ENCODE measurements around the gene HK3.

Gene HK3

DNA sequence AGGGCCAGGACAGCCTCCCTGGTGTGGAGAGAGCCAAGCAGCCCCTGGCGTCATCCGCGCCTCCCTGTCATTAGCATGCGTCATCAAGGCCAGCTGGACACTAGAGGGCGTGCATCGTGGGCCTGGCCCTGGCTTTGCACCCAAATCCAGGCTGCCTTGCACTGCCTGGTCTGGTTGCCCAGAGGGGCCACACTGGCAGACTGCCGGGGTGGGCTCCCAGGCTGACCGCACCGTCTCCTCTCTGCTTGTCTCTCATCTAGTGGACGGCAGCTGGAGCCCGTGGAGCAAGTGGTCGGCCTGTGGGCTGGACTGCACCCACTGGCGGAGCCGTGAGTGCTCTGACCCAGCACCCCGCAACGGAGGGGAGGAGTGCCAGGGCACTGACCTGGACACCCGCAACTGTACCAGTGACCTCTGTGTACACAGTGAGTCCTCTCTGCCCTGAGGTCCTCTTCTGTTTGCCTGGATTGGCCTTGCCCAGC, 29.0 kb downstream of the HK3 start:
- peak; percentile 57 for DNase-seq (ENCODE audit: low spot score)

DNA sequence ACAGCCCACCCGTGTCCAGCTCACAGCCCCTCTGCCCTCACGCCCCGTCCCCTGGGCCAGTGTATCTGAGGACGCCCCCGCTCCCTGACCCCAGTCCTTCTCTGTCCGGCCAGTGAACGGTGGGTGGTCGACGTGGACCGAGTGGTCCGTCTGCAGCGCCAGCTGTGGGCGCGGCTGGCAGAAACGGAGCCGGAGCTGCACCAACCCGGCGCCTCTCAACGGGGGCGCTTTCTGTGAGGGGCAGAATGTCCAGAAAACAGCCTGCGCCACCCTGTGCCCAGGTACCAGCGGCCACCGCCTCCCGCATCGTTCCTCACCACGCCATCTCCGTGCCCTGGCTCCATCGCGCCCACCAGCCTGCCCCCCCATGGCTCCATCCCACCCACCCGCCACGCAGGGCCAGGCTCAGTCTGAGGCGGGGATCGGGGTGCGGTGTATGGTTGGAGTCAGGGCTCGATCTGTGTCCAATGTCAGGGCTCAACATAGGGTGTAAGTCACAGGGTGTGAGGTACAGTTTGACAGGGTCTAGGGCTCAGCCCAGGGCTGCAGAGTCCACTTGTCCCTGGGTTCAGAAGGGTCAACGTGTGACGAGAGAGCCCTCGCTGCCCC, 29.5 kb downstream of the HK3 start:
- DNase-seq (ENCODE audit: low spot score), result no peak

- DNase-seq (ENCODE audit: low spot score), result no peak
These were observed 30.4 kb downstream of the HK3 start for GRCh38 chr5:176868731-176869130.

- DNase-seq (ENCODE audit: low spot score), result no peak
These were observed 31.0 kb downstream of the HK3 start for GRCh38 chr5:176868126-176868525.

GRCh38 chr5:176866707-176867310, 32.3 kb downstream of the HK3 start:
- no peak for DNase-seq (ENCODE audit: low spot score)

- no peak for DNase-seq (ENCODE audit: low spot score)
These were observed 33.2 kb downstream of the HK3 start for GRCh38 chr5:176865964-176866363.

DNA sequence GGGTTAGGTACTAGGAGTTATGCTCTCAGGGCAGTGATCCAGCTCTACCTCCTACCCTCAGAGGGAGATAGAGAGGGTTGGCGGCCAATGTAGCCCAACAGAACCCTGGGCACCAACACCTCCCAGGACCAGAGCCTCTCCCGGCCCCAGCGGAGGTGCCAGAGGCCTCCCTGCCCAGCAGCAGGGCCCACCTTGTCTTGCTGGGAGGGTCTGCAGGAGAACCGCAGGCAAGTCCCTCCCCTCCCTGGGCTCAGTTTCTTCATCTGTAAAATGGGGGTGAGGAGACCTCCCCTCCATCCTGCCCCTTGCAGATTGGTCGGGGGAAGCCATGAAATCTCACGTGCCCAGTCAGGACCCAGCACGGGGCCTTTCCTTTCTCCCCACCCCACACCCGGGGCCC, 34.4 kb downstream of the HK3 start:
- DNase-seq (ENCODE audit: low spot score), result no peak

DNA sequence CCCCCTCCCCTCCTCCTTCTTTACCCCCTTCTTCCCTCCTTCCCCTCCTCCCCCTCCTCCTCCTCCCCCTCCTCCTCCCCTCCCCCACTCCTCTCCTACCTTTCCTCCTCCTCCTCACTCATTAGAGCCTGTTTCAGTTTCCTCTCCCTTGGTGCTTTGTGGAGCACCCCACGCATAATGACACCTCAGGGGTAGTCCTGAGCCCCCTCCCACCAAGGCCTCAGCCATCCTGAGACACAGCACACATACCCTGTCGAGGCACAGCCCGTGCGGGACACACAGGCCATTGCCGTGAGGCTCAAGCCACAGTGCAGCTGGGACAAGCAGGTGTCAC, 35.4 kb downstream of the HK3 start:
- DNase-seq (ENCODE audit: low spot score), result no peak

DNA sequence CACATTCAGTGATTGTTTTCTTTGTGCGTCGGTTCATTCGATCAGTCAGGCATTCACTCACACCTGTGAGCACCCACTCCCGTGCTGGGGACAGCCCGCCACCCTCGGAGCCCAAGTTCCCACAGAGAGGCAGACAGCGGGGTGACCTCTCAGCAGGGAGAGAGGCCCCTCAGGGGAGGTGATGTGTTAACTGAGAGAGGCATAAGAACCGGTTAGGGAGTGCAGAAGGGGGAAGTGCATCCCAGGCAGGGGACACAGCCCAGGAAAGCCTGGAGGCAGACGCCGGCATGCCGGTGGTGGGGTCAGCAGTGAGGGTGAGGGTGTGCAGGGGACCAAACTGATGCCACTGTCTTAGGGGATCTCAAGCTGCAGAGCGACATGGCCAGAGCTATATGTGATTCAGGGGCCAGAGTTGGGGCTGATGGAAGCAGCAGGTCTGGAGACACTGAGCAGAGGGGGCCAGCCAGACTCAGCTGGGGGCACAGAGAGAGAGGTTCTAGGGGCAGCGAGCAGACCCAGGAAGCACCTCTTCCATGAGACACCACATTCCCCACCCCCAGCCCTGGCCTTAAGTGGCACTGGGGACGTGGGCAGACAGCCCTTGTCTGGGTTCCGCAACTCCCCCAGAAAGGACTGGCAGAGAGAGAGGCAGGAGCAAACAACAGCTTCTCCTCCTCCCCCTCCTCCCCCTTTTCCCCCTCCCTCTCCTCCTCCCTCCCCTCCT, 35.9 kb downstream of the HK3 start:
- DNase-seq (ENCODE audit: low spot score), result no peak

- no peak for DNase-seq (ENCODE audit: low spot score)
These were observed 36.7 kb downstream of the HK3 start for GRCh38 chr5:176862330-176862995.

- no peak for DNase-seq (ENCODE audit: low spot score)
These were observed 37.9 kb downstream of the HK3 start for GRCh38 chr5:176861276-176861675.

DNA sequence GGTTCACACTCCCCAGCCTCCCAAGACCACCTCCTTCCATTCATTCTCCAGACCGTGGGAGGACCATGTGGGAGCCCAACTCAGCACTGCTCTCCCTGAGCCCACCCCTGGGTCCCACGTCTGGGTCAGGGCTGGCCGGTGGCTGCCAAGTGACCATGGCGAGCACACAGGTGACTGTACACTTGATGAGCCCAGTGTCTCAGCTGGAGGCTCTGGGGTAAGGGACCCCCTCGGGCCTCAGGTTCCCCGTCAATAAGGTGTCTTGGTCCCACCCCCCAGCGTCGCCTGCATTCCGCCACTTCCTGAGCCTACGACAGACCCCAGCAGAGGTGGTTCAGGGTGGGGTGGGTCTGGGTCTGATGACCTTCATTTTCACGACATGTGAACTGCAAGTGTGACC, 38.8 kb downstream of the HK3 start:
- no peak for DNase-seq (ENCODE audit: low spot score)

GRCh38 chr5:176859916-176860315, 39.2 kb downstream of the HK3 start:
- no peak for DNase-seq (ENCODE audit: low spot score)

DNA sequence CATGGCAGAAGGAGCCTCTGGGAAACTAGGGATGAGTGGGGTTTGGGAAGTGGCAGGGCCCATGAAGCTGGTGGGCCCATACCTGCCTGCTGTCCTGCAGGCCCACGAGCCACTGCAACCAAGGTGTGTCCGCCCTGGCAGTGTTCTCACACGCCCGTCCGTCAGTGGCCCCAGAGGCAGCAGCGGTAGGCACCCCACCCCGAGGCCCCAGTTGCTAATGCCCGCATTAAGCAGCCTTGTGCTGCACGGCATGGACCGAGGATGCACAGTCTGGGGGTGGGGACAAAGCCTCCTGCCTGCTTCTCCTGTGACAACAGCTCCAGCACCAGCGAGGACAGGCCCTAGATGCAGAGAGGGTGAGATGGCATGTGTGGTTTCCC, 41.3 kb downstream of the HK3 start:
- DNase-seq (ENCODE audit: low spot score), result no peak

DNA sequence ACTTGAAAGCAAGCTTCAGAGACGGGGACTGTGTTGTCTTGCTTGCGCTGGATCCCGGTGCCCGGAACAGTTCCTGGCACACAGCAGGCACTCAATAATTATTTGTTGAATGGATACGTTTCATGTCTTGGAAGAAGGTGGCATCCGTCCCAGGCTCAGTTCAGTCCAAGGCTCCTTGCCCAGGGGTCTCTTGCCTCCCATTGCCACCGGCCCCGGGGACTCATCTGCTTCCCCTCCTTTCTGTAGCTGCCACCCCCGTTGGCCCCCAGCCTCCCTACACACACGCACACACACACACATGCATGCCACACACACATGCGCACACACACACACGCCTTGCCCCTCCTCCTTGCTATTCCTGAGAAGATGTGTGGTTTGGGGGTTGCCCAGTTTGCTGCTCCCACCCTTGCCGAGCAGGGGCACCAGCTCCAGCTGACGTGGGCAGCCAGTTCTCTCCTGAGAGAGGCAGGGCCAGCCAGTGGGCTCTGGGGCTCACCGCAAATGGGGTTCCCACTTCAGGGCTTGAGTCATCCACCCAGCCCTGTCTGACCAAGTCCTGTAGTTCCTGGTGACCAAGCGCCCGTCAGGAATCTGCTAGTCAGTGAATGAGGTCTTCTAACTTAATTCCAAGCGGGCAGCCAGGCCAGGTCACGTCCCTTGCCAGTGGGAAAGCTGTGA, 41.8 kb downstream of the HK3 start:
- DNase-seq (ENCODE audit: low spot score), result no peak

DNA sequence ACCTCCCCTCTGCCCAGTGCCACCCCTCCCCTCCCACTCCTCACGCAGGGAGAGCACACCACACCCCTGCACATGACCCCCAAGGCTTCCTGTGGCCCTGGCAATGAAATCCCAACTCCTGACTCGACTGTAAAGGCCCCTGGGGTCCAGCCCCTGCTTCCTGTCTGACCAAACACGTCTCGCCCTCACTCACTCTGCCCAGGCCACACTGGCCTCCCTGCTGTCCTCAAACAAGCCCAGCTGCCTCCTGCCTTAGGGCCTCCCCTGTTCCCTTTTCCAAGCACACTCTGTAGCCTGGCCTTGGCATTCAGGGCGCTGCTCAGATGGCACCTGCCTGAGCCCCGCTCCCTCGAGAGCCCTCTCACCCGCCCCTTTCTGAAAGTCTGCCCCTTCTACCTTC, 42.4 kb downstream of the HK3 start:
- DNase-seq (ENCODE audit: low spot score), result no peak

DNA sequence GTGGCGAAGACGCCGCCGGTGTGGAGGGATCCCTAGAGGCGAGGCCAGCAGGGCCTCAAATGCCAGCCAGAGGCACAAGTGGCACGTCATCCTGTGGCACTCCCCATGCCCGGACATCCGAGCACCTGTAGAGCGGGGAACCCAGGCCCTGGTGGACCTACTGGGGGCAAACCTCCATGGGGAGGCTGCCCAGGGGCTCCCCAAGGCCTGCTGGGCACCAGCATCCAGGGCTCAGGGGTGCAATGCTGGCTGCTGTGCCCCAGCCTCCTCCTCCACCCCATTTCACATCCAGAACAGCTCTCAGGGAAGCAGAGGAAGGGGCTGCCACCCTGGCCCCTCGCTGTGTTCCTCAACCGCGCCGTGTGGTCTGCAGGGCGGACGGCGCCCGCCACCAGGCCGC, 43.5 kb downstream of the HK3 start:
- DNase-seq (ENCODE audit: low spot score), result no peak

DNA sequence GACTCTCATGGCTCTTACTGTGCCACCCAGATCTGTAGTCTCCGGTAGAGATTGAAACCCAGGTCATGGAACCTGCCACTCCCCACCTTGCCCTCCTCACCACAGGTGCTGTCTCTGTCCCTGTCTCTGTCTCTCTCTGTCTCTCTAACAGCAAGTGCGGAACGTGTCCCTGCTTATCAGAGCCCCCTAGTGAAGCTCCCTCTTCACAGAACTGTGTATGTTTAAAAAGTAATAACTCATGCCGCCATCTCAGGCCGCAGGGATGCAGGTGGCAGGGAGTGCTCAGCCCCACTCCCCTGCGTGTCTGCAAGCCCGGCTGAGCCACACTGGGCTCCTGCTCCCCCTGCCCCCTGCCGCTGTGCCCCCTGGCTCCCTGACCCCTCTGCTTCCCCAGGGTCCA, 45.0 kb downstream of the HK3 start:
- no peak for DNase-seq (ENCODE audit: low spot score)

DNA sequence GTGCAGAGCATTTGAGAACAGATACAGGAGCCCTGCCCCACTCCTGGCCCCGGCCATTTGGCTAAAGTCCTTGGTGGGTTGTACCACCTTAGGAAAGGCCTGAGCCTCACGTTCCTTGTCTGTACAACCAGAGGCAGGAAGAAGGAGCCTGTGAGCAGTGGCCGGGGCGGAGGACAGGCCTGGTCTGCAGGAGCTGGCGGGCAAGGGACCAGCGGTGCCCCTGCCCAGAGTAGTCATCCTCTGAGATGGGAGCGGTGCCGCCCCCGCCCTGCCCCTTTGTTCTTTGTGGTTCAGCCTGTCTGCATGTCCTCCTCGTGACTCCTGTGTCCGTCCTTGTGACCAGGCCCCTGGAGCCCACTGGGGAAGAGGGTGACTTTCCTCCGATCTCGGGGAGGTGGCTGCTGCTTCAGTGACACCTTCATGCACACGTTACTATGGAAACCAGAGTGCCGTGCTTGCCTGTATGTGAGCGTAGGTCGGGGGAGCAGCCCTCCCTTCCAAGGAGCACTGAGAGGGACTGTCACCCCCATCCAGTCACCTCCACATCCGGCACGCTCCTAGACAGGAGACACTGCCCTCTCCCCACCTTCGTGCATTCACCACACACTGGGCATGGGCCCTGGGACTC, 45.9 kb downstream of the HK3 start:
- no peak for DNase-seq (ENCODE audit: low spot score)

- DNase-seq (ENCODE audit: low spot score), result no peak
These were observed 47.1 kb downstream of the HK3 start for GRCh38 chr5:176851871-176852658.

GRCh38 chr5:176851380-176851779, 47.8 kb downstream of the HK3 start:
- no peak for DNase-seq (ENCODE audit: low spot score)
